HG02870 (cell line): ENCODE measurements around the gene ALPG.
"Not testable (repeated sequence)": the region's sequence is repeated elsewhere in the genome, so short reads cannot be mapped to it uniquely, and the experiment has no call there.

ENCODE experiments used
- ATAC-seq: cut with Tn5 transposase; IDR thresholded peaks from one replicate; pipeline ENCODE4 v1.9.1; 2021; ENCODE audit warnings: mild to moderate bottlenecking, moderate library complexity; ENCODE audit not compliant: unreplicated experiment

ALPG gene

DNA sequence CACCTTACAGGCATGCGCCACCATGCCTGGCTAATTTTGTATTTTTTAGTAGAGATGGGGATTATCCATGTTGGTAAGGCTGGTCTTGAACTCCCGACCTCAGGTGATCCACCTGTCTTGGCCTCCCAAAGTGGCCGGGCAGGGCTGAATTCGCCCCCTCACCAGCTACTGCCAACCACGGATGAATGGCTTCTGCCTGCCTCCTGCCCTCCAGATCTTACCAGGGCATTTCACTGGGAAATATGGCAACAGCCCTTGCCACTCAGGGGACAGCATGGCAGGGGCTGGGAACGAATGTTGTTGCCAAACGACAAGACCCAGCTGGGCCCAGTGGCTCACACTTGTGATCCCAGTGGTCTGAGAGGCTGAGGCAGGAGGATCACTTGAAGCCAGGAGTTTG is 29.9 kb upstream of the ALPG start:
- ATAC-seq, result no peak

DNA sequence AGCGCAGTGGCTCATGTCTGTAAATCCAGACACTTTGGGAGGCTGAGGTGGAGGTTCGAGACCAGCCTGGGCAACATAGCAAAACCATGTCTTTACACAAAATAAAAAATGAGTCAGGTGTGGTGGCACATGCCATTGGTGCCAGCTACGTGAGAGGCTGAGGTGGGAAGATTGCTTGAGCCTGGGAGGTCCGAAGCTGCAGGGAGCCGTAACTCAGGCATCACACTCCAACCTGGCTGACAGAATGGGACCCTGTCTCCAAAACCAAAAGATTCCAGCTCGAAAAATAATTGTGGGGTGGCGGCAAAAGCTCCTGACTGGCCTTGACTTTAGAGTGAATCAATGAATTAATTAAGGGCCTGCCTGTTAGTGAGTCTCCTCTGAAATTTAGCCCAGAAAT is 29.3 kb upstream of the ALPG start:
- ATAC-seq, result no peak

DNA sequence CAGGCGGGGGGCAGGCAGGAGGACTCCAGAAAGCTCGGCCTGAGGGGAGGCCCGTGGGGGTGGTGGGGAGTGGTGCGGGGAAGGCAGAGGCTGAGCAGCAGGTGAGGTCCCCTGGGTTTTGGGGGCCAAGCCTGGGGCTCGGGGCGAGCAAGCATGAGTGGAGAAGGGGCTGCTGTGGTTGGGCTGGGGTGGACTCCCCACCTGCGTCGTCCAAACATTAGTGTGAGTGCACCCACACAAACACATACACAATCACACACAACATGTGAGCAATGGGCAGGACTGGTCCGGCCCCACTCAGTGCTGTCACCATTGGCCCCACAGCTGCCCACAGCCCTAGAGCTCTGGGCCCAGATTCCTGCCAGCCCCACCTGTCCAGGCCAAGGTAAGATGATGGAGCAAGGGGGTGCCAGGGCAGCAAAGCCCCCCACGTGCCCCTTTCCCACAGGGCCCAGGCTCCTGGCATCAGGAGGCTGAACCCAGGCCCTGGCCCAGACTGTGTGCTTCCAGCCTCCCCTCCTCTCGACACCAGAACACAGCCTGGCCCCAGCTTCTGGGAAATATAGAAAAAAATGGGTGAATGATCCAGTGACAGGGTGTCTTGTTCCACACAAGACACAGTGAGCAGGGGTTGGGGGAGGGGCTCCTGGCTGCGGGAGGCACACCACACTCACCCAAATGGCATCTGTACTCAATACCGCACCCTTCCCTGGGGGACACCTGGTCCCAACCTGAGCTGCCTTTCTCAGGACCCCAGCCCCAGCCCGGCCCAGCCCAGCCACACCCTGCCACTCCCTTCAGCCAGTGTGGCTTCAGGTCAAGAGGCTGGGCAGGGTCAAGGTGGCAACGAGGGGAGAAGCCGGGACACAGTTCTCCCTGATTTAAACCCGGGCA is 28.6 kb upstream of the ALPG start:
- no peak for ATAC-seq

DNA sequence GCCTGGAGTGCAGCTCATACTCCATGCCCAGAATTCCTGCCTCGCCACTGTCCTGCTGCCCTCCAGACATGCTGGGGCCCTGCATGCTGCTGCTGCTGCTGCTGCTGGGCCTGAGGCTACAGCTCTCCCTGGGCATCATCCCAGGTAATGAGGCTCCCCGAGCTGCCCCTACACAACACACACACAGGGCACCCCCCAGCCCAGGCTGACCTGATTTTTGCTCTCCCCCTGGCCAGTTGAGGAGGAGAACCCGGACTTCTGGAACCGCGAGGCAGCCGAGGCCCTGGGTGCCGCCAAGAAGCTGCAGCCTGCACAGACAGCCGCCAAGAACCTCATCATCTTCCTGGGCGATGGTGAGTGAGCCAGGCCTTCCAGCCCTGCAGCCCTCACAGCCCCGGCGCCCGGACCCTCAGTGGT is 27.9 kb upstream of the ALPG start, which contains the start of gene ALPP:
ALPP (plus strand) TSS at position 17 of the 417 bp plus-strand sequence; CDS start at position 69, 52 bp downstream.
- ATAC-seq, result not testable (repeated sequence)

DNA sequence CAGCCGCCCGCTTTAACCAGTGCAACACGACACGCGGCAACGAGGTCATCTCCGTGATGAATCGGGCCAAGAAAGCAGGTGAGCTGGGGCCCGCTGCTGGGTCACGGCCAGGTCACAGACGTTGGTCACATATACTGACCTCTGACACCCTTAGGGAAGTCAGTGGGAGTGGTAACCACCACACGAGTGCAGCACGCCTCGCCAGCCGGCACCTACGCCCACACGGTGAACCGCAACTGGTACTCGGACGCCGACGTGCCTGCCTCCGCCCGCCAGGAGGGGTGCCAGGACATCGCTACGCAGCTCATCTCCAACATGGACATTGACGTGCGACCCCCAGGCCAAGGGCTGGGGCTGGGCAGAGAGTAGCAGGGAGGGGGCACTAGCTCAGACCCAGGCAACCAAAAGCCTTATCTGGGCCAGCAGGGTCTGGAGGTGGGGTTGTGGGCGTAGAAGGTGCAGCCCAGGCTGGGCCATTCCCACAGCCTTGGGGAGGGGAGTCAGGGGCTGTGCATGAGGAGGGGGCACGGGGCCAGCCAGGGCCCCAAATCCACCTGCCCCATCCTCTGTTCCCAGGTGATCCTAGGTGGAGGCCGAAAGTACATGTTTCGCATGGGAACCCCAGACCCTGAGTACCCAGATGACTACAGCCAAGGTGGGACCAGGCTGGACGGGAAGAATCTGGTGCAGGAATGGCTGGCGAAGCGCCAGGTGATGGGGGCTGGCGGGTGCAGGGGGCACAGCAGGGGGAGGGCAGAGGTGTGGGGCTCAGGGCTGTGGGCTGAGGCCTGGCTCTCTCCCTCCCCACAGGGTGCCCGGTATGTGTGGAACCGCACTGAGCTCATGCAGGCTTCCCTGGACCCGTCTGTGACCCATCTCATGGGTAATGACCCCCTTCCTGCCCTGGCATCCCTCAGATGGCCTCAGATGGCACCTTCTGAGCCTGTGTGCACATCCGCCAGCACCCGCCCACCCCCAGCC is 26.7 kb upstream of the ALPG start:
- ATAC-seq, result not testable (repeated sequence)

DNA sequence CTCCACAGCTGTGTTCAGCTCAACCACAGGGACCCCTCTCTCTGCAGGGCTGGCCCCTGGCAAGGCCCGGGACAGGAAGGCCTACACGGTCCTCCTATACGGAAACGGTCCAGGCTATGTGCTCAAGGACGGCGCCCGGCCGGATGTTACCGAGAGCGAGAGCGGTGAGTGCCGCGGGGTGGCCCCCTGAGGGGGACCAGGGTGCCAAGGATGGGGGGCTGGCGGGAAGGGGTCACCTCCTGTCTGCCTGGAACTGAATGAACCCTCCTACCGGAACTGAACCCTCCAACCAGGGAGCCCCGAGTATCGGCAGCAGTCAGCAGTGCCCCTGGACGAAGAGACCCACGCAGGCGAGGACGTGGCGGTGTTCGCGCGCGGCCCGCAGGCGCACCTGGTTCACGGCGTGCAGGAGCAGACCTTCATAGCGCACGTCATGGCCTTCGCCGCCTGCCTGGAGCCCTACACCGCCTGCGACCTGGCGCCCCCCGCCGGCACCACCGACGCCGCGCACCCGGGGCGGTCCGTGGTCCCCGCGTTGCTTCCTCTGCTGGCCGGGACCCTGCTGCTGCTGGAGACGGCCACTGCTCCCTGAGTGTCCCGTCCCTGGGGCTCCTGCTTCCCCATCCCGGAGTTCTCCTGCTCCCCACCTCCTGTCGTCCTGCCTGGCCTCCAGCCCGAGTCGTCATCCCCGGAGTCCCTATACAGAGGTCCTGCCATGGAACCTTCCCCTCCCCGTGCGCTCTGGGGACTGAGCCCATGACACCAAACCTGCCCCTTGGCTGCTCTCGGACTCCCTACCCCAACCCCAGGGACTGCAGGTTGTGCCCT is 25.2 kb upstream of the ALPG start:
- ATAC-seq, result not testable (repeated sequence)

DNA sequence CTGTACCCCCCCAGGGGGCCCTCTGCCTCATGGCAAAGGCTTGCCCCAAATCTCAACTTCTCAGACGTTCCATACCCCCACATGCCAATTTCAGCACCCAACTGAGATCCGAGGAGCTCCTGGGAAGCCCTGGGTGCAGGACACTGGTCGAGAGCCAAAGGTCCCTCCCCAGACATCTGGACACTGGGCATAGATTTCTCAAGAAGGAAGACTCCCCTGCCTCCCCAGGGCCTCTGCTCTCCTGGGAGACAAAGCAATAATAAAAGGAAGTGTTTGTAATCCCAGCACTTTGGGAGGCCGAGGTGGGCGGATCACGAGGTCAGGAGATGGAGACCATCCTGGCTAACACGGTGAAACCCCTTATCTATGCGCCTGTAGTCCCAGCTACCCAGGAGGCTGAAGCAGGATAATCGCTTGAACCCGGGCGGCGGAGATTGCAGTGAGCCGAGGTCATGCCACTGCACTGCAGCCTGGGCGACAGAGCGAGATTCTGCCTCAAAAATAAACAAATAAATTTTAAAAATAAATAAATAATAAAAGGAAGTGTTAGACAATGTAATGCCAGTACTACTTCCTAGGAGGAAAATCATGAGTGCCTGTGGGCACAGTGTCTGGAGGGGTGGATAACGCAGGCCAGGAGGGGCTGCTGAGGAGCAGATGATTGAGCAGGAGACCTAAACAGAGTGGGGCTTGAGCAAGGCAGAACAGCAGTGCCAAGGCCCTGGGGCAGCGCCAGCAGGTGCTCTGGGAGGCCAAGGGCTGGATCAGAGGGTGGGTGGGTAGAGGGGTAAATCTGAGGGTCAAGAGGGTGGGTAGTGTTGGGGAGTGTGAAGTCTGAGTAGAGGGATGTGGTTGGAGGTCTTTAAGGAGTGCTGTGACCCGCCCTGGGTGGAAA is 24.1 kb upstream of the ALPG start:
- ATAC-seq, result no peak

DNA sequence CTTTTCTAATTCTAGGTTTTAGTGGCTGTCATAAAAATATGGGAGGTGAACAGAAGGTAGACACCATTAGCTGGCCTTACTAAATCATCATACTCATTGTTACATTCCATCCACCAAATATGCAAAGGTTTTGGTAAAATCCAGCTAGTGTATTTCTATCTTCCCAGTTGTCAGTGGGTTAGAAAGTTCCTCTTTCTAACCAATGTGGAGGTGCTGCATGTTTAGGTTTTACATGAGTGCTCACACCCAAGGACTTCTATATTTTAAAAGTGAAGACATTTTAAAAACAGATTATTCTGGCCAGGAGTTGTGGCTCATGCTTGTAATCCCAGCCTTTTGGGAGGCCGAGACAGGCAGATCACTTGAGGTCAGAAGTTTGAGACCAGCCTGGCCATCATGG is 22.2 kb upstream of the ALPG start:
- no peak for ATAC-seq

DNA sequence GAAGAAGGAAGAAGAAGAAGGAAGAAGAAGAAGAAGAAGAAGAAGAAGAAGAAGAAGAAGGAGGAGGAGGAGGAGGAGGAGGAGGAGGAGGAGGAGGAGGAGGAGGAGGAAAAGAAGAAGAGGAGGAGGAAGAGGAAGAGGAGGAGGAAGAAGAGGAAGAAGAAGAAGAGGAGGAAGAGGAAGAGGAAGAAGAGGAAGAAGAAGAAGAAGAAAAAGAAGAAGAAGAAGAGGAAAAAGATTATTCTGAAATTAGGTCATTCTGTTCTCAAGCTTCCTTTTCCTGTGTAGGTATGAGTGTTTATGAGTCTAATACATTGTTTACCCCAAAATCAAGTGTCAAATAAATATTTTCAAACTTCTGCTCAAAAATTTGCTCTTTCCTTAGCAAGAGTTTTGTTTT is 21.6 kb upstream of the ALPG start:
- not testable (repeated sequence) for ATAC-seq

DNA sequence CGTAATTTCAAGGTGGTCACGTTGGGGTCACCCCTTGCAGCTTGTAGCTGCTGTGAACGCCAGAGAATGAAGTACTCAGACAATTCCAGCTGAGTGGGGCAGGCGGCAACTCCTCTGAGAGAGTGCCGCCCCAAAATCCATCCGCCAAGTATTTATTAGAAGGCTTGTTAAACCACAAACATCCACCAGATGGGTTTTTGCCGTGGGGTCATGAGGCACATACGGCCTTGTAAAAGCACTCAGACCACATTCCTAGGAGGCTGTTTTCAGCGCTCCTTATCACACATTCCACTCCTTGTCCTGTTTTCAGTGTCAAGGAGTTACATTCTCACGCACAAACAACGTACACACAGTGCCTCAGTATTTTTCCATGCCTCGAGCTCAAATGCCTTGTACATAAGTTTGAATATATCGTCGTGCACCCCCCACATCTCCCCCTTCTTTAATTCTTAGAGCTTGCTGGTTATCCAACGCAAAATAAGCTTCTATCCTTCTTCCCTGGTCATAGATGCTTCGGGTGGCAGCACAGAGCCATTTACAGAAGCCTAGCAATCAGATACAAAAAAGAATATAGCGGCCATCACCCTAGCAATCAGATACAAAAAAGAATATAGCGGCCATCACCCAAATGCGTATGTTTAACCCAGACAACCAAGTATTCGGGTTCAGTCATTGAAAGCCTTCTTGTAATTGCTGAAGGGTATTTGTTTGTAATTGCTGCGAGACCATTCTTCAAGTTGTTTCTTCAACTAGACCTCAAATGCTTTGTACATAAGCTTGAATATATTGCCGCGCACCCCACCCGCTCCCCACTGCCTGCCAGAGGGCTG is 20.8 kb upstream of the ALPG start:
- no peak for ATAC-seq

DNA sequence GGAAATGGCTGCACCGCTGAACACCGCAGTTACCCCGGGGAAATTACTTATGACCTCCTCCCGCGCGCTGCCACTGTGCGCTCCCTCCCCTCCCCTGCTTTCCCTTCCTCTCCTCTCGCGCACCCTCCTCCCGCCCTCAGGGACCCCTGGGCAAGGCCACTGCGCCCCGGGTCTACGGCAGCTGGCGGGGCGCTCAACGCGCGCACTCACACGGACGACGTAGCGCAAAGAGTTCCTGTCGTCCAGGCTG is 20.2 kb upstream of the ALPG start:
- ATAC-seq, result no peak

DNA sequence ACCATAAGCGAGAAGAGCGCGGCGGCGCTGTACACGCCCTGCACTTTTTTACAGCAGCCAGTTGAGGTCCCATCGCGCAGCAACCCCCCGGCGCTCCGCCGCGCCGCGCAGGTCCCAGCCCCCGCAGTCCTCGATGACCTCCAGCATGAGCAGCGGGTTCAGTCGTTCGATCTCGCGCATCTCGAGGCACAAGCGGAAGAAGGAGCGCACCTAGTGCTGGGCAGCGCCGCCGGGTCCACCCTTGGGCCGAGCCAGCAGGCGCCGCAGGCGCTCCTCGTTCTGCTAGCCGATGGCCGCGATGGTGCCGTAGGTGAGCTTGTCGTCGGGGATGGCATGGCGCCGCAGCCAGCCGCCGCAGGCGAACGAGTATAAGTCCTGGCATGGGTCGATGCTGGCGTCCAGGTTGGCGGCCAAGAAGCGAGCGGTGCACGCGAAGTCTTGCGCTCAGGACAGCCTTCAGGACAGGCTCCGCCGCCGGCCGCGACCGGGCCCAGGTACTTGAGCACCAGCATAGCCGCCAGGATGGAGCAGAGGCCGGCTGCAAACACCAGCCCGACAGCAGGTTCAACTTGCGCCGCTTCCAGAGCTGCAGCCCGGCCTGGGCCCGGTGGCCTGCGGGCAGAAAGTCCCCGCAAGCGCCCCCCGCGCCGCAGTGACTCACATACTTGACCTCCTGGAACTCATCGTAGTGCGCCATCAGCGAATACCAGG is 19.7 kb upstream of the ALPG start:
- no peak for ATAC-seq

DNA sequence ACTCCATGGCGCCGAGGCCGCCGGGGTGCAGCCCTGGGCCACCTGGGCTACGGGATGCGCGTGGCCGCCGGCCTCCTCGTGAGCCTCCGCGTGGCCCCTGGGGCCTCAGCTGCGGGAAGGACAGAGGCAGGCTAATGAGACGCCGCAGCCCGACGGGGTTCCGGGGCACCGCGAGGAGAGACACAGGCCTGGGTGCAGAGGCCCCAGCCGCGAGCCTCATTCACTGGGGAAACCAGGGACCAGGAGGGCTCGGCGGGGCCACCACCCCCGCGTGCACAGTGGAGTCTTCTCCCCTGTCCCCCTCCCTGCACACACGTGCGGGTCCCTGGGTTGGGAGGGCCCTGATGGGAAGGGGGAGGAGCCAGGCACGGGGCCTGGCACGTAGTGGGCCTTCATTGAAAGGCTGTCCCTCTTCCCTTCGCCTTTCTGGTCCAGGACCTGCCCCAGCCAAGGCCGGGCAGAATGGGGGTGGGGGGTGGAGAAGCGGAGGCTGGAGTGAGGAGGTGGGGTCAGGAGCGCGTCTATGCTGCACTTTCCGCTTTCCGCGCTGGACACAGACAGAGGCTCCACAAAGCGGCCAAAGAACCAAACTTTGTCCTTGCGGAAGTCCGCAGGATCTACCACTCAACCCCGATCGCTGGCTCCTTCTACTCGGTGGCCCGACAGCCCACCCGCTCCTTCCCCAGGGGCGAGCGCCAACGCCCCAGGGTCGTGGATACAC is 19.0 kb upstream of the ALPG start:
- ATAC-seq, result no peak

DNA sequence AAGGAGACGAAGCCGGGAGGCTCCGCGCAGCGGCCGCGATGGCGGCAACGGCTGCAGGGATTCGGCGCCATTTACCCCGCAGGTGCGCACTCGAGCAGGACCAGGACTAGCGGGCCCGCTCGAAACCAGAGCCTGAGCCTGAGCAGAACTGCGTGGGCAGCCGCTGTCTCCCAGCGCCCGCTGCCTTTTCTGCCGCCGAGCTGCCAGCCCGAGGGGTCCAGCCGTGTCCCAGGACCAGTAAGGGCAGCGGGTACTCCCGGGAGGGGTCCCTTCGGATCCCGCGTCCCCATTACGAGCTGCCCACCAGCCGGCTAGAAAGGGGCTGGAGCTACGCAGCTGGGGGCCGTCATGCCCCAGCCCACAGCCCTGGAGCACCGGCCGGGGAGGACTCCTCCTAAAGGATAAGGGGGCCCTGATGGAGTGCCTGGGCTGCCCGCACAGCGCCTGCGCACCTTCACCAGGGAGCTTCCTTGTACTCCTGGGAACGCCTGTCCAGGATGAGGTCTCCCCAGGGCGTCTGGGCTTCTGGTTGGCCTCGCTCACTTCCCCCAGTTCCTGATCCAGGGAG is 18.2 kb upstream of the ALPG start:
- no peak for ATAC-seq

DNA sequence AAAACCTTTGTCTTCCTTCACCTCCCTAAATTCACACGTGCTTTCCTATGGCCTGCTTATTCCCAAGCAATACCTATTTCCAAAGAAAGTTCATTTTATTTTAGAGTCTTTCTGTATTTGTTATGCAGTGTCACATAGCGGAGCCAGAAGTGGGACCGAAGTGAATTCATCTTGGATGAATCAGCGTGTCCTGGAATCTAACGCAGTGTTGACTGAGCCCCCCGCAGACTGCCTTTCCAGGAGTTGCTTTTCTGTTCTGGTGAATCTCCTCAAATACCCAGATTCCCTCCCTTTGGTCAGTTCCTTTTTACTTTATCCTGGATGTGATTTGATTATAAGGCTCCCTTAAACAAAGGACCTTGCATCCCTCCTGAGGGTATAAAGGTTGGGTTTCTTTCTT is 17.3 kb upstream of the ALPG start:
- ATAC-seq, result no peak

DNA sequence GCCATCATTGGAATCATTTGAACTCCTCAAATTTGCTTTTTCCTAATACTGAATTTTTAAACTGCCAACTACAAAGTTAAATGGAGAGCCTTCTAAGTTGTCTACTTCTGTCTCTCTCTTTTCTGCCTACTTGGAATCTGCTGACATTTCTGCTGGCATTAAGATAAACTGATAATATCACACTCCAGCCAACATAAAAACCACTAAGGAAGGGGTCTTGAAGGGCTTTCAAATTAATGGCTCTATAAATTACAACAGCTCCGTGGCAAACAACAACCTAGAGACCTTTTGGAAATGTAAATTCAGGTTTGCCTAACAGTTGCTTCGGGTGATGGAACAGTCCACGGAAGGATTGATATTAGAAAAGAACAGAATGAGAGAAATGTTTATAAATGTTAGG is 16.0 kb upstream of the ALPG start:
- no peak for ATAC-seq

DNA sequence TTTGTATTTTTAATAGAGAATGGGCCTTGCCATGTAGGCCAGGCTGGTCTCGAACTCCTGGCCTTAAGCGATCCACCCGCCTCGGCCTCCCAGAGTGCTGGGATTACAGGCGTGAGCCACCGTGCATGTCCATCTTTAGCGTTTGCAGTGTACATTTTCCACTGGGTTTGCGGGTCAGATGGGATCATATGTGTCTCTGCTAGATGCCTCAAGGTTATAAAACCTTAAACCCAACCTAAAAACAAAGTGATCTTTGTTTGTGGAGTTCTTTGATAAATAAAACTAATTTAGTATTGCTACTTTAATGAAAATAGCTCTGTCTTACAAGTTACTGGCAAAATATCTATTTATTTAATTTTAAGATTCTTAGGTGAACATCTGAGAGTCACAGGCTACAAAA is 13.1 kb upstream of the ALPG start:
- no peak for ATAC-seq

DNA sequence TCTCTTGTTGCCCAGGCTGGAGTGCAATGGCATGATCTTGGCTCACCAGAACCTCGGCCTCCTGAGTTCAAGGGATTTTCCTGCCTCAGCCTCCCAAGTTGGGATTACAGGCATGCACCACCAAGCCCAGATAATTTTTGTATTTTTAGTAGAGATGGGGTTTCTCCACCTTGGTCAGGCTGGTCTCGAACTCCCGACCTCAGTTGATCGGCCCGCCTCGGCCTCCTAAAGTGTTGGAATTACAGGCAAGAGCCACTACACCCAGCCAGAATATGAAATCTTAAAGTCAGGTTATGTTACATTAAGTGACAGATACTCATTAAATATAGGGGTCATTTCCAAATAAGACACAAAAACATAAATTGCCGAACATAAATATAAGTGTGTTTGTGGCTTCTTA is 12.2 kb upstream of the ALPG start:
- ATAC-seq, result not testable (repeated sequence)
